Measurements from ENCODE around the gene SFSWAP. TPM values are rescaled to one million over a fixed set of nuclear protein-coding genes. Genes with fewer than 3 reads are reported as not detected.
"Not testable (repeated sequence)": the region's sequence is repeated elsewhere in the genome, so short reads cannot be mapped to it uniquely, and the experiment has no call there.

The SFSWAP gene
- total and polyA plus RNA-seq, 4 donors: 6.1 to 21.6 (median 10.1) TPM

DNA sequence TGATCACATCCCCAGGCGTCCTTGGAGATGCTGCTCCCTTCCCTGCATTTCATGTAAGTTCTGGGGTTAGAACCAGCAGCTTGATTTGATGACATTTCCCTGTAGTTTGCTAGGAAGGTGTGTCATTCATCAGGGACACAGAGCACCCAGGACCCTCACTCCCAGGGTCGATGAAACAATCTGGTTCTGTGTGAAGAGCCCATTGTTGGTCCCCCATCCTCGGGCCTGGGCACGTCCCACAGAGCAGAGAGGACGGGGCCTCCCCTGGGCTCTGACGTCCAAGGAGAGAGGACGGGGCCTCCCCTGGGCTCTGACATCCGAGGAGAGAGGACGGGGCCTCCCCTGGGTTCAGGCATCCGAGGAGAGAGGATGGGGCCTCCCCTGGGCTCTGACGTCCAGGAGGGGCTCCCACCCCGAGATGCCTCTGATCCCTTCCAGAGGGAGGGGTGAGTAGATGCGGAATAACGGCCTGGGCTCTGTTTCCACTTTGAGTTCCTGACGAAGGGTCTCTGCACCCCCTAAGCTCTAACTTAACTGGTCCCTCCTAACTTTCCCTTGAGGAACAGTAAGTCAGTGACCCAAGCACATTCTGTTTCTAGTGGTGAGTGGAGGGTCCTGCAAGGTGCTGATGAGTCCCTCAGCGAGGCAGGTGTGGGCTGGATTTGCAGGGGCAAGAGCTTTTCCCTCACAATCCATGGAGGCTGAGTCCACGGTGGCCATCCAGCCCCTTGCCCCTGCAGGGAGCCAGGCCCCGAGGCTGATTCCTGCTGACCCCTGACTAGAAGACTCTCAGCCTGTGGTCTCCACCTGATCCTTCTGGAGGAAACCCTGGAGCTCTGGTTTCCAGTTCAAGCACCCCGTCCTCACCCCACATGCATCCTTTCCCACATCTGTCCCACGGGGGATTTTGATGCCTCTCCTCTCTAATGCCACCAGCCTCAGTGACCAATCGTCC is 35.5 kb upstream of the SFSWAP start:
- Histone ChIP-seq H3K4me3 (ENCODE audit: low read depth in 1 of 3, low read length in 3 of 3) (no peak overlapping the region), H3K4me1 (ENCODE audit: control insufficient read depth in 4 of 4, insufficient read depth in 4 of 4, low read length in 3 of 4) (no peaks in the 10 kb centered on the region), H3K9ac (ENCODE audit: low read depth in 1 of 2, low read length in 2 of 2) (no peak overlapping the region), H3K36me3 (ENCODE audit: control insufficient read depth in 4 of 4, insufficient read depth in 3 of 4, low read depth in 1 of 4, low read length in 3 of 4) (no peaks in the 10 kb centered on the region), H3K27me3 (ENCODE audit: control insufficient read depth in 4 of 4, insufficient read depth in 4 of 4, low read length in 3 of 4) (peaks cover 0 to 3% (median 0%) of the 10 kb centered on the region in 4 donors), H3K9me3 (ENCODE audit: control insufficient read depth in 4 of 4, low read length in 3 of 4) (peaks cover 0 to 2% (median 0%) of the 10 kb centered on the region in 4 donors), H3K27ac (ENCODE audit: low read depth in 1 of 2, low read length in 2 of 2) (no peak overlapping the region)
- DNase-seq (ENCODE audit: low spot score): no peak
- TF ChIP-seq HNF4G (IDR thresholded peaks at IDR 0.05): no peak
- TF ChIP-seq, protein P1, sequence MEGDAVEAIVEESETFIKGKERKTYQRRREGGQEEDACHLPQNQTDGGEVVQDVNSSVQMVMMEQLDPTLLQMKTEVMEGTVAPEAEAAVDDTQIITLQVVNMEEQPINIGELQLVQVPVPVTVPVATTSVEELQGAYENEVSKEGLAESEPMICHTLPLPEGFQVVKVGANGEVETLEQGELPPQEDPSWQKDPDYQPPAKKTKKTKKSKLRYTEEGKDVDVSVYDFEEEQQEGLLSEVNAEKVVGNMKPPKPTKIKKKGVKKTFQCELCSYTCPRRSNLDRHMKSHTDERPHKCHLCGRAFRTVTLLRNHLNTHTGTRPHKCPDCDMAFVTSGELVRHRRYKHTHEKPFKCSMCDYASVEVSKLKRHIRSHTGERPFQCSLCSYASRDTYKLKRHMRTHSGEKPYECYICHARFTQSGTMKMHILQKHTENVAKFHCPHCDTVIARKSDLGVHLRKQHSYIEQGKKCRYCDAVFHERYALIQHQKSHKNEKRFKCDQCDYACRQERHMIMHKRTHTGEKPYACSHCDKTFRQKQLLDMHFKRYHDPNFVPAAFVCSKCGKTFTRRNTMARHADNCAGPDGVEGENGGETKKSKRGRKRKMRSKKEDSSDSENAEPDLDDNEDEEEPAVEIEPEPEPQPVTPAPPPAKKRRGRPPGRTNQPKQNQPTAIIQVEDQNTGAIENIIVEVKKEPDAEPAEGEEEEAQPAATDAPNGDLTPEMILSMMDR (IDR thresholded peaks at IDR 0.05; ENCODE audit: low read depth, low read length, missing input control): no peak
- no peak for TF ChIP-seq TAF1 (conservative IDR thresholded peaks at IDR 0.05)
- no peak for TF ChIP-seq HNF4A (conservative IDR thresholded peaks at IDR 0.05)
- no peak for TF ChIP-seq RAD21 (IDR thresholded peaks at IDR 0.05)
- 81% methylated on average over 21 of the region's 21 CpGs for WGBS

DNA sequence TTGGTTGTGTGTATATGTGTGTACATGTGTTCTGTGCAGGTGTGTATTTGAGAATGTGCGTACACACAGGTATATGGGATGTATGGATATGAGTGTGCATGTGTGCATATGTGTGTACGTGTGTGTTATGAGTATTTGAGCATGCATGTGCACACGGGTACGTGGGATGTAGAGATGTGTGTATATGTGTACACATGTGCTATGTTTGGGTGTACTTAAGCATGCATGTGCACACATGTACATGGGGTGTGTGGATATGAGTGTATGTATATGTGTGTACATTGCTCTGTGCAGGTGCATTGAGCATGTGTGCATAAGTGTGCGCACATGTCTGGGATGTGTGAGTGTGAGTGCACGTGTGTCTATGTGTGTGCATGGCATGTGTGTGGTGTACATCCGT is 34.3 kb upstream of the SFSWAP start:
- WGBS: 74% methylated on average over 7 of the region's 7 CpGs
- Histone ChIP-seq H3K36me3 (ENCODE audit: control insufficient read depth in 4 of 4, insufficient read depth in 3 of 4, low read depth in 1 of 4, low read length in 3 of 4) (no peaks in the 10 kb centered on the region), H3K4me1 (ENCODE audit: control insufficient read depth in 4 of 4, insufficient read depth in 4 of 4, low read length in 3 of 4) (no peaks in the 10 kb centered on the region), H3K27me3 (ENCODE audit: control insufficient read depth in 4 of 4, insufficient read depth in 4 of 4, low read length in 3 of 4) (peaks cover 0 to 3% (median 0%) of the 10 kb centered on the region in 4 donors), H3K27ac (ENCODE audit: low read depth in 1 of 2, low read length in 2 of 2) (no peak overlapping the region), H3K9ac (ENCODE audit: low read depth in 1 of 2, low read length in 2 of 2) (no peak overlapping the region), H3K9me3 (ENCODE audit: control insufficient read depth in 4 of 4, low read length in 3 of 4) (peaks cover 0 to 2% (median 0%) of the 10 kb centered on the region in 4 donors), H3K4me3 (ENCODE audit: low read depth in 1 of 3, low read length in 3 of 3) (no peak overlapping the region)
- DNase-seq (ENCODE audit: low spot score): no peak
- no peak for TF ChIP-seq FOXA2 (IDR thresholded peaks at IDR 0.05)
- TF ChIP-seq JUND (IDR thresholded peaks at IDR 0.05): no peak
- no peak for TF ChIP-seq HNF4G (IDR thresholded peaks at IDR 0.05)
- TF ChIP-seq FOXA1 (IDR thresholded peaks at IDR 0.05): no peak
- TF ChIP-seq RAD21 (IDR thresholded peaks at IDR 0.05): no peak
- TF ChIP-seq RXRA (IDR thresholded peaks at IDR 0.05): no peak
- TF ChIP-seq, protein P2, sequence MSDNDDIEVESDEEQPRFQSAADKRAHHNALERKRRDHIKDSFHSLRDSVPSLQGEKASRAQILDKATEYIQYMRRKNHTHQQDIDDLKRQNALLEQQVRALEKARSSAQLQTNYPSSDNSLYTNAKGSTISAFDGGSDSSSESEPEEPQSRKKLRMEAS (IDR thresholded peaks at IDR 0.05): no peak
- TF ChIP-seq, protein P1 (IDR thresholded peaks at IDR 0.05; ENCODE audit: low read depth, low read length, missing input control): no peak
- no peak for TF ChIP-seq SP1 (IDR thresholded peaks at IDR 0.05)
- TF ChIP-seq HNF4A (conservative IDR thresholded peaks at IDR 0.05): no peak
- TF ChIP-seq, protein P3, sequence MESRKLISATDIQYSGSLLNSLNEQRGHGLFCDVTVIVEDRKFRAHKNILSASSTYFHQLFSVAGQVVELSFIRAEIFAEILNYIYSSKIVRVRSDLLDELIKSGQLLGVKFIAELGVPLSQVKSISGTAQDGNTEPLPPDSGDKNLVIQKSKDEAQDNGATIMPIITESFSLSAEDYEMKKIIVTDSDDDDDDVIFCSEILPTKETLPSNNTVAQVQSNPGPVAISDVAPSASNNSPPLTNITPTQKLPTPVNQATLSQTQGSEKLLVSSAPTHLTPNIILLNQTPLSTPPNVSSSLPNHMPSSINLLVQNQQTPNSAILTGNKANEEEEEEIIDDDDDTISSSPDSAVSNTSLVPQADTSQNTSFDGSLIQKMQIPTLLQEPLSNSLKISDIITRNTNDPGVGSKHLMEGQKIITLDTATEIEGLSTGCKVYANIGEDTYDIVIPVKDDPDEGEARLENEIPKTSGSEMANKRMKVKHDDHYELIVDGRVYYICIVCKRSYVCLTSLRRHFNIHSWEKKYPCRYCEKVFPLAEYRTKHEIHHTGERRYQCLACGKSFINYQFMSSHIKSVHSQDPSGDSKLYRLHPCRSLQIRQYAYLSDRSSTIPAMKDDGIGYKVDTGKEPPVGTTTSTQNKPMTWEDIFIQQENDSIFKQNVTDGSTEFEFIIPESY (IDR thresholded peaks at IDR 0.05): no peak
- TF ChIP-seq TAF1 (conservative IDR thresholded peaks at IDR 0.05): no peak
- no peak for TF ChIP-seq GABPA (IDR thresholded peaks at IDR 0.05 in 1 of 2, conservative IDR thresholded peaks at IDR 0.05 in 1 of 2)
- TF ChIP-seq YY1 (IDR thresholded peaks at IDR 0.05): no peak
- TF ChIP-seq, protein P4, sequence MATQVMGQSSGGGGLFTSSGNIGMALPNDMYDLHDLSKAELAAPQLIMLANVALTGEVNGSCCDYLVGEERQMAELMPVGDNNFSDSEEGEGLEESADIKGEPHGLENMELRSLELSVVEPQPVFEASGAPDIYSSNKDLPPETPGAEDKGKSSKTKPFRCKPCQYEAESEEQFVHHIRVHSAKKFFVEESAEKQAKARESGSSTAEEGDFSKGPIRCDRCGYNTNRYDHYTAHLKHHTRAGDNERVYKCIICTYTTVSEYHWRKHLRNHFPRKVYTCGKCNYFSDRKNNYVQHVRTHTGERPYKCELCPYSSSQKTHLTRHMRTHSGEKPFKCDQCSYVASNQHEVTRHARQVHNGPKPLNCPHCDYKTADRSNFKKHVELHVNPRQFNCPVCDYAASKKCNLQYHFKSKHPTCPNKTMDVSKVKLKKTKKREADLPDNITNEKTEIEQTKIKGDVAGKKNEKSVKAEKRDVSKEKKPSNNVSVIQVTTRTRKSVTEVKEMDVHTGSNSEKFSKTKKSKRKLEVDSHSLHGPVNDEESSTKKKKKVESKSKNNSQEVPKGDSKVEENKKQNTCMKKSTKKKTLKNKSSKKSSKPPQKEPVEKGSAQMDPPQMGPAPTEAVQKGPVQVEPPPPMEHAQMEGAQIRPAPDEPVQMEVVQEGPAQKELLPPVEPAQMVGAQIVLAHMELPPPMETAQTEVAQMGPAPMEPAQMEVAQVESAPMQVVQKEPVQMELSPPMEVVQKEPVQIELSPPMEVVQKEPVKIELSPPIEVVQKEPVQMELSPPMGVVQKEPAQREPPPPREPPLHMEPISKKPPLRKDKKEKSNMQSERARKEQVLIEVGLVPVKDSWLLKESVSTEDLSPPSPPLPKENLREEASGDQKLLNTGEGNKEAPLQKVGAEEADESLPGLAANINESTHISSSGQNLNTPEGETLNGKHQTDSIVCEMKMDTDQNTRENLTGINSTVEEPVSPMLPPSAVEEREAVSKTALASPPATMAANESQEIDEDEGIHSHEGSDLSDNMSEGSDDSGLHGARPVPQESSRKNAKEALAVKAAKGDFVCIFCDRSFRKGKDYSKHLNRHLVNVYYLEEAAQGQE (IDR thresholded peaks at IDR 0.05): no peak
- no peak for TF ChIP-seq EGR1 (IDR thresholded peaks at IDR 0.05; ENCODE audit: low read depth in 2 of 2)

DNA sequence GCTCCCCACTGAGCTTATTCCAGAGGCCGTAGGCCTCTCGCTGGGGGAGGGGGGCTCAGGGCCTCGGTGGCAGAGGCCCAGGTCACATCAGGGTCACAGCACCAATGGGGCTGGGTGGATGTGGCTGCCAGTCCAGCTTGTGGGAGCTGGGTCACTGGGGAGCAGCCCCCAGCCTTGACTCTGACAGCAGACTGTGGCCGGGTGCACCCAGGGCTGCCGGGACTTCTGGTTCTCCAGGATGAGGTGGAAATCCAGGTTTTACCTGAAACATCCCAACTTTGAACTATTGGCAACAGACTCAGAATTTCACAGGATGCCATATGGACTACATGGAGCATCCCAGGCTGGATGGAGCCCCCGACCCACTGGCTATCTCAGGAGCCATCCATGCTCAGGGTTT is 33.8 kb upstream of the SFSWAP start:
- H3K9me3 ChIP-seq (ENCODE audit: control insufficient read depth in 4 of 4, low read length in 3 of 4); H3K27me3 ChIP-seq (ENCODE audit: control insufficient read depth in 4 of 4, insufficient read depth in 4 of 4, low read length in 3 of 4); H3K4me3 ChIP-seq (ENCODE audit: low read depth in 1 of 3, low read length in 3 of 3); H3K9ac ChIP-seq (ENCODE audit: low read depth in 1 of 2, low read length in 2 of 2); H3K27ac ChIP-seq (ENCODE audit: low read depth in 1 of 2, low read length in 2 of 2); H3K4me1 ChIP-seq (ENCODE audit: control insufficient read depth in 4 of 4, insufficient read depth in 4 of 4, low read length in 3 of 4); DNase-seq (ENCODE audit: low spot score); H3K36me3 ChIP-seq (ENCODE audit: control insufficient read depth in 4 of 4, insufficient read depth in 3 of 4, low read depth in 1 of 4, low read length in 3 of 4): not testable (repeated sequence)
- WGBS: 69% methylated on average over 6 of the region's 6 CpGs
